Hepatocyte (in vitro differentiated cells): ENCODE measurements around the gene GPC5.

Experiments
- EZH2 ChIP-seq: fragments of 200-600 bp; sonication (generic); IDR thresholded peaks from 2 replicates; pipeline ENCODE4 v1.6.1; 2016; ENCODE audit warnings: antibody characterized with exemption, mild to moderate bottlenecking, borderline replicate concordance
- EZH2phosphoT487 ChIP-seq: fragments of 200-600 bp; sonication (generic); IDR thresholded peaks from one replicate; pipeline ENCODE4 v1.6.1; 2018; ENCODE audit warnings: antibody characterized with exemption, mild to moderate bottlenecking, low read depth, moderate library complexity; ENCODE audit not compliant: unreplicated experiment, severe bottlenecking
- TF ChIP-seq, protein P1 (sequence below): fragments of 200-600 bp; sonication (generic); IDR thresholded peaks from 2 replicates; pipeline ENCODE4 v1.5.1; 2016; ENCODE audit warnings: antibody characterized with exemption, mild to moderate bottlenecking; ENCODE audit not compliant: poor library complexity

DNA sequence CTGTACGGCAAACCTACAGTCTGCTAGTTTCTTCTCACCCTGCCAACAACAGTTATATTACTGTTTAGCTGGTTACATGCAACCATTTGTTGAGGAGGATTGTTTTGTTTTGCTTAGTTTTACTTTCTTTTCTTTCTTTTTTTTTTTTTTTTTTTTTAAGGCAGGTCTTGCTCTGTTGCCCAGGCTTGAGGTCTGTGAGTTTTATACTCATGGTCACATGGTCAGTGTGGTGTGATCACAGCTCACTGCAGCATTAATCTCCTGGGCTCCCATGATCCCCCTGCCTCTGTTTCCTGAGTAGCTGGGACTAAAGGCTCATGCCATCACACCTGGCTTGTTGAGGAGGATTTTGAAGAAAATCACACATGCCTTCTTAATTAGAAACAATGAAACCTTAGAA lies 505.6 kb downstream of the GPC5 start:
- TF ChIP-seq, protein P1, sequence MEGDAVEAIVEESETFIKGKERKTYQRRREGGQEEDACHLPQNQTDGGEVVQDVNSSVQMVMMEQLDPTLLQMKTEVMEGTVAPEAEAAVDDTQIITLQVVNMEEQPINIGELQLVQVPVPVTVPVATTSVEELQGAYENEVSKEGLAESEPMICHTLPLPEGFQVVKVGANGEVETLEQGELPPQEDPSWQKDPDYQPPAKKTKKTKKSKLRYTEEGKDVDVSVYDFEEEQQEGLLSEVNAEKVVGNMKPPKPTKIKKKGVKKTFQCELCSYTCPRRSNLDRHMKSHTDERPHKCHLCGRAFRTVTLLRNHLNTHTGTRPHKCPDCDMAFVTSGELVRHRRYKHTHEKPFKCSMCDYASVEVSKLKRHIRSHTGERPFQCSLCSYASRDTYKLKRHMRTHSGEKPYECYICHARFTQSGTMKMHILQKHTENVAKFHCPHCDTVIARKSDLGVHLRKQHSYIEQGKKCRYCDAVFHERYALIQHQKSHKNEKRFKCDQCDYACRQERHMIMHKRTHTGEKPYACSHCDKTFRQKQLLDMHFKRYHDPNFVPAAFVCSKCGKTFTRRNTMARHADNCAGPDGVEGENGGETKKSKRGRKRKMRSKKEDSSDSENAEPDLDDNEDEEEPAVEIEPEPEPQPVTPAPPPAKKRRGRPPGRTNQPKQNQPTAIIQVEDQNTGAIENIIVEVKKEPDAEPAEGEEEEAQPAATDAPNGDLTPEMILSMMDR = no peak
- no peak for TF ChIP-seq EZH2
- no peak for TF ChIP-seq EZH2phosphoT487
